ENCODE measurements around the gene SF1.
A peak's percentile ranks its signal among the peaks of the same experiment; 100 is the strongest.

The SF1 gene

GRCh38 chr11:64744544-64745188, 33.7 kb downstream of the SF1 start:
- Histone ChIP-seq H3K4ac (ENCODE audit: low read depth, low read length) (no peak overlapping the region), H3K23ac (ENCODE audit: low read length) (no peak overlapping the region), H3K4me2 (ENCODE audit: low read length) (peak overlapping the region; percentile 64), H4K8ac (ENCODE audit: low read depth, low read length) (no peak overlapping the region), H4K12ac (ENCODE audit: low read depth, low read length) (no peak overlapping the region), H3K4me1 (ENCODE audit: control insufficient read depth in 1 of 2, insufficient read depth in 2 of 2, low read length in 2 of 2) (peaks cover 8 to 21% of the 10 kb centered on the region in 2 experiments), H2AFZ (ENCODE audit: insufficient read depth, low read length, poor library complexity) (no peak overlapping the region), H3K36me3 (ENCODE audit: control insufficient read depth in 1 of 2, insufficient read depth in 2 of 2, low read length in 2 of 2) (no peaks in the 10 kb centered on the region), H4K91ac (ENCODE audit: low read depth, low read length) (no peak overlapping the region), H3K79me1 (ENCODE audit: low read length) (no peaks in the 10 kb centered on the region), H3K27me3 (ENCODE audit: insufficient read depth, low read length) (peaks cover 57% of the 10 kb centered on the region), H3K27ac (ENCODE audit: low read depth, low read length) (no peak overlapping the region), H2BK12ac (ENCODE audit: low read length) (no peak overlapping the region), H3K9me3 (ENCODE audit: insufficient read depth, low read depth, low read length) (peaks cover 5% of the 10 kb centered on the region), H3K14ac (ENCODE audit: low read length) (no peak overlapping the region), H2AK5ac (ENCODE audit: low read length) (no peak overlapping the region), H3K4me3 (ENCODE audit: low read depth, low read length) (no peak overlapping the region), H3K9ac (ENCODE audit: low read length) (no peak overlapping the region), H2BK5ac (ENCODE audit: low read depth, low read length, poor library complexity) (no peak overlapping the region), H2BK120ac (ENCODE audit: insufficient read depth, low read length, poor library complexity) (no peak overlapping the region), H3K79me2 (ENCODE audit: control insufficient read depth, insufficient read depth, low read length, poor library complexity) (no peaks in the 10 kb centered on the region), H3K18ac (ENCODE audit: low read length) (no peak overlapping the region)
- no peak for DNase-seq
- no CpG with 5 or more reads among the region's 89 CpGs for WGBS (ENCODE audit: extremely low coverage, insufficient coverage, insufficient read length)

- H3K36me3 ChIP-seq (ENCODE audit: control insufficient read depth in 1 of 2, insufficient read depth in 2 of 2, low read length in 2 of 2), result no peaks in the 10 kb centered on the region
- H3K4me1 ChIP-seq (ENCODE audit: control insufficient read depth in 1 of 2, insufficient read depth in 2 of 2, low read length in 2 of 2), result peaks cover 8 to 21% of the 10 kb centered on the region in 2 experiments
- no peaks in the 10 kb centered on the region for H3K79me2 ChIP-seq (ENCODE audit: control insufficient read depth, insufficient read depth, low read length, poor library complexity)
- H2AK5ac ChIP-seq (ENCODE audit: low read length), result no peak within 1 kb of the TSS
- no peak within 1 kb of the TSS for H4K12ac ChIP-seq (ENCODE audit: low read depth, low read length)
- no peak within 1 kb of the TSS for H3K4ac ChIP-seq (ENCODE audit: low read depth, low read length)
- no peak within 1 kb of the TSS for H3K27ac ChIP-seq (ENCODE audit: low read depth, low read length)
- no peak within 1 kb of the TSS for H2AFZ ChIP-seq (ENCODE audit: insufficient read depth, low read length, poor library complexity)
- peak within 1 kb of the TSS; percentile 64 for H3K4me2 ChIP-seq (ENCODE audit: low read length)
- H3K9me3 ChIP-seq (ENCODE audit: insufficient read depth, low read depth, low read length), result peaks cover 5% of the 10 kb centered on the region
- no peak within 1 kb of the TSS for H2BK12ac ChIP-seq (ENCODE audit: low read length)
- DNase-seq, result peak in 1 of 2 donors; percentile 29
- no peak within 1 kb of the TSS for H3K14ac ChIP-seq (ENCODE audit: low read length)
- H2BK5ac ChIP-seq (ENCODE audit: low read depth, low read length, poor library complexity), result no peak within 1 kb of the TSS
- no peak within 1 kb of the TSS for H4K91ac ChIP-seq (ENCODE audit: low read depth, low read length)
- H2BK120ac ChIP-seq (ENCODE audit: insufficient read depth, low read length, poor library complexity), result no peak within 1 kb of the TSS
- no CpG with 5 or more reads among the region's 57 CpGs for WGBS (ENCODE audit: extremely low coverage, insufficient coverage, insufficient read length)
- H3K4me3 ChIP-seq (ENCODE audit: low read depth, low read length), result no peak within 1 kb of the TSS
- H3K9ac ChIP-seq (ENCODE audit: low read length), result no peak within 1 kb of the TSS
- no peak within 1 kb of the TSS for H3K23ac ChIP-seq (ENCODE audit: low read length)
- no peaks in the 10 kb centered on the region for H3K79me1 ChIP-seq (ENCODE audit: low read length)
- H4K8ac ChIP-seq (ENCODE audit: low read depth, low read length), result no peak within 1 kb of the TSS
- peaks cover 57% of the 10 kb centered on the region for H3K27me3 ChIP-seq (ENCODE audit: insufficient read depth, low read length)
- no peak within 1 kb of the TSS for H3K18ac ChIP-seq (ENCODE audit: low read length)
These were observed 34.5 kb downstream of the SF1 start, which contains the start of gene RASGRP2 for GRCh38 chr11:64743591-64744543. Gene RASGRP2, minus strand, starts transcription at chr11:64744142. Its CDS starts 1,276 bp downstream, at chr11:64742866.

- Histone ChIP-seq H3K14ac (ENCODE audit: low read length) (no peak overlapping the region), H3K79me2 (ENCODE audit: control insufficient read depth, insufficient read depth, low read length, poor library complexity) (no peaks in the 10 kb centered on the region), H3K18ac (ENCODE audit: low read length) (no peak overlapping the region), H4K8ac (ENCODE audit: low read depth, low read length) (no peak overlapping the region), H3K36me3 (ENCODE audit: control insufficient read depth in 1 of 2, insufficient read depth in 2 of 2, low read length in 2 of 2) (no peaks in the 10 kb centered on the region), H2BK5ac (ENCODE audit: low read depth, low read length, poor library complexity) (no peak overlapping the region), H4K12ac (ENCODE audit: low read depth, low read length) (no peak overlapping the region), H2BK12ac (ENCODE audit: low read length) (no peak overlapping the region), H3K4me3 (ENCODE audit: low read depth, low read length) (no peak overlapping the region), H4K91ac (ENCODE audit: low read depth, low read length) (no peak overlapping the region), H2AFZ (ENCODE audit: insufficient read depth, low read length, poor library complexity) (no peak overlapping the region), H3K23ac (ENCODE audit: low read length) (no peak overlapping the region), H2BK120ac (ENCODE audit: insufficient read depth, low read length, poor library complexity) (no peak overlapping the region), H3K4ac (ENCODE audit: low read depth, low read length) (no peak overlapping the region), H3K9me3 (ENCODE audit: insufficient read depth, low read depth, low read length) (peaks cover 5% of the 10 kb centered on the region), H3K27me3 (ENCODE audit: insufficient read depth, low read length) (peaks cover 57% of the 10 kb centered on the region), H3K4me2 (ENCODE audit: low read length) (peak overlapping the region; percentile 32), H3K27ac (ENCODE audit: low read depth, low read length) (no peak overlapping the region), H3K4me1 (ENCODE audit: control insufficient read depth in 1 of 2, insufficient read depth in 2 of 2, low read length in 2 of 2) (peaks cover 8 to 21% of the 10 kb centered on the region in 2 experiments), H3K79me1 (ENCODE audit: low read length) (no peaks in the 10 kb centered on the region), H3K9ac (ENCODE audit: low read length) (no peak overlapping the region), H2AK5ac (ENCODE audit: low read length) (no peak overlapping the region)
- no CpG with 5 or more reads among the region's 58 CpGs for WGBS (ENCODE audit: extremely low coverage, insufficient coverage, insufficient read length)
- DNase-seq, result peak; percentile 30 to 71
These were observed 35.3 kb downstream of the SF1 start for GRCh38 chr11:64742889-64743590.

Measured in trophoblast cell (in vitro differentiated cells and primary cell).